GM18951 (cell line): ENCODE data around the gene EPN1.
"Not testable (repeated sequence)": the region's sequence is repeated elsewhere in the genome, so short reads cannot be mapped to it uniquely, and the experiment has no call there.

Experiments used
- POLR2A ChIP-seq: IDR thresholded peaks from 4 replicates; pipeline ENCODE4 v1.6.1; 2011; ENCODE audit warnings: mild to moderate bottlenecking; ENCODE audit not compliant: insufficient read length, insufficient read depth; ENCODE audit errors: extremely low read depth
- in situ Hi-C: fragments of 300-500 bp; cut with MboI; formaldehyde crosslinking; loops from one replicate; pipeline ENCODE4 v1.12.0; 2022; ENCODE audit warnings: low sequenced_read_pairs, mixed read lengths, inconsistent platforms; ENCODE audit not compliant: unreplicated experiment

Gene EPN1

DNA sequence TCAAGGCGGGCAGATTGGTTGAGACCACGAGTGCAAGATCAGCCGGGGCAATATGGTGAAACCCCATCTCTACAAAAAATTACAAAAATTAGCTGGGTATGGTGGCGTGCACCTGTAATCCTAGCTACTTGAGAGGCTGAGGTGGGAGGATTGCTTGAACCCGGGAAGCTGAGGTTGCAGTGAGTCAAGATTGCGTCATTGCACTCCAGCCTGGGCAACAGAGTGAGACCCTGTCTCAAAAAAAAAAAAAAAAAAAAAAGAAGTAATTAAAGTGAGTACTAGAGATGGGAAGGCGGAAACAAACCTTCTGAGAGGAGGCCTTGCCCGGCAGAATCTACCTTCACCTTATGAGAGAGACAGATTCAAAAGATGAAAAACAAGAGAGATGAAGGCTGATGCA, 48.5 kb downstream of the EPN1 start:
- TF ChIP-seq POLR2A = no peak
- in situ Hi-C loops = no loop called here

DNA sequence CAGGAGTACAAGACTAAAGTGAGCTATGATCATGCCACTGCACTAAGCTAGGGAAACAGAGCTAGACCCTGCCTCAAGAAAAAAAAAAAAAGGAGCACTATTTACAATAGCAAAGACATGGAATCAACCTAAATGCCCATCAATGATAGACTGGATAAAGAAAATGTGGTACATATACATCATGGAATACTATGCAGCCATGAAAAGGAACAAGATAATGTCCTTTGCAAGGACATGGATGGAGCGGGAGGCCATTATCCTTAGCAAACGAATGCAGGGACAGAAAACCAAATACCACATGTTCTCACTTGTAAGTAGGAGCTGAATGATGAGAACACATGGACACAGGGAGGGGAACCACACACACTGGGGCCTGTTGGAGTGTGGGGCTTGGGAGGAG, 55.4 kb downstream of the EPN1 start:
- in situ Hi-C loops = not testable (repeated sequence)

DNA sequence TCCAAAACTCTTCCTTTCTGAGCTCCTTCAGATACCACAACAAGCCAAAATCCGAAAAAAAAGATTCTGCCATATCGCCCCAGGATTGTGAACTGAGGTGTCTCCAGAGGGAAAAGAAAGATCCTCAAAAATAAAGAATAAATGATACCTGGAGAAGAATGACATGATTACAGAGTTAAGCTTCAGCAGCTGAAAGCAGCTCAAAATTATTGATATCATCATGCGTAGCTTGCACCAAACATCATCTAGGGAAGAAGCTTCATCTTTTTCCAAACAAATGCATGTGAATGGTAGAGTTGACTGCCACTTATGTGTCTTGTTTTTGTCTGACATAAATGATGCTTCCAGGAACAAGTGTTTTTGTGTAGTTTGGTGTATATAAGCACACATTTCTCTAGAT, 63.3 kb downstream of the EPN1 start, which contains the start of gene NLRP9:
Gene NLRP9 (minus strand): TSS at position 101 of the 400 bp plus-strand sequence. CDS start 28 bp downstream, at position 73.
- in situ Hi-C loops = no loop called here
- no peak for TF ChIP-seq POLR2A

DNA sequence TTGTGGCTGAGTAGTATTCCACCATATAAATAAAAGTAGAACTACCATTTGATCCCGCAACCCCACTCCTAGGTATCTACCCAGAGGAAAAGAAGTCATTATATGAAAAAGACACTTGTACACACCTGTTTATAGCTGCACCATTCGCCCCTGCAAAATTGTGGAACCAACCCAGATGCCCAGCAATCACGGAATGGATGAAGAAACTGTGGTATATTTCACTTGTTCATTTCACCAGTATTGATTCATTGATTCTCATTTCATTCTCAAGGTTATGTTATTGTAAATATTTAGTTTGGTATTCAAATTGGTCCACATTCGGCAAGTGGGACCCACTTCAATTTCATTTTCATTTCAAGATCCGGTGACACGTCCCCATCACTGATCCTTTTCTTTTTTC, 75.7 kb downstream of the EPN1 start:
- TF ChIP-seq POLR2A = no peak
- in situ Hi-C loops = no loop called here

DNA sequence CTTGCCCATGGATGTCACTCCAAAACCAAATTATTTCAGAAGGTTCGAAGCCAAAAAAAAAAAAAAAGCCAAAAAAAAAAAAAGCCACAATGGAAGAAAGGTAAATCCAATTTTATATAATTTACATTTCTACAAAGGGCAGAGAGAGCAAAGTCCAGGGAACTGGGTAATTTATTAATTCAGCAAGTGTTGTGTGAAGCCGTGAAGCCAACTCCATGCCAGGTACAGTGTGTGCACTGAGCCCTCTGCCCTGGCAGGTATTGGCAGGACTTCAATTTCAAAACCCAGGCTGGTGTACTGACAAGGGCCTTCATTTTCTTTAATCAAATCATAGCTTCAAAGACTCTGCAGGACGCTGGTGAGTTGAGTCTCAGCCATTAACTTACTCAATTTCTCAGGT, 78.4 kb downstream of the EPN1 start:
- in situ Hi-C loops = no loop called here
- TF ChIP-seq POLR2A = no peak

DNA sequence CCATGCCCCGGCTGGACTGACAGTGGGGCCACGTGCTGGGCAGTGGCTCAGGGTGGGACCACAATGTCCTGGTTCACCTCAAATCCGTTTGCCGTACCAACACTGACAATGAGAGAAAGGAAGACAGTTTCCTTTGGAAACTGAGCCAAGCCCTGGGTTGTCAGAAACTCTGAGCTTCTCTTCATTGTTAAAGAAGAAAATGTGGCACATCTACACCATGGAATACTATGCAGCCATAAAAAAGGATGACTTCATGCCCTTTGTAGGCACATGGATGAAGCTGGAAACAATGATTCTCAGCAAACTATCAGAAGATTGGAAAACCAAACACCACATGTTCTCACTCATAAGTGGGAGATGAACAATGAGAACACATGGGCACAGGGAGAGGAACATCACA, 81.8 kb downstream of the EPN1 start:
- in situ Hi-C loops = not testable (repeated sequence)

DNA sequence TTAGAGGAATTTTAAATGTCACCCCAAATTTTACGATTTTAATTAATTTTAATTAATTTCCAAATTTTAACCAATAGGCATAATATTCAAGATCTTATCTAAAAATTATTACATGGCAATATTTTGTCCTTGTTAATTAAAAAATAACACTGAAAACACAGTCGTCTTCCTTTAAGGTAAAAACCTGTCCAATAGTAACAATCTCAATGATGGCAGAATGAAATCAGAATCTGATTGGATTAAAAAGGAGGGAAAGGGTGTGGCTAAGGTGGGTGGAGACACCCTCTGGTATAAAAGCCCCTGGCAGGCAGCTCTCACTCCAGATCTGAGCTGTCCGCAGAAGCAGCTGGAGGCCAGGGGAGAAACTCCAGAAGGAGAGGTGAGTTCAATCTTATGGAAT, 83.8 kb downstream of the EPN1 start, which contains the start of gene RFPL4A:
Gene RFPL4A (plus strand): TSS at position 301 of the 400 bp plus-strand sequence. CDS start 2,704 bp downstream, outside the sequence.
- in situ Hi-C loops = not testable (repeated sequence)
